WTC11 (cell line): ENCODE data around the gene C1orf198. TPM values are rescaled to one million over a fixed set of nuclear protein-coding genes. Genes with fewer than 3 reads are reported as not detected.

Experiments used
- ATAC-seq: fragments of 200-7000 bp; cut with Tn5 transposase; 2 replicates; pipeline ENCODE4 v1.10.0; 2021; ENCODE audit warnings: mild to moderate bottlenecking, moderate library complexity
- CTCF ChIA-PET: fragments of 300-600 bp; sonication (Branson Sonifier 250); formaldehyde crosslinking; loops from one replicate; lab custom pipeline; 2021; ENCODE audit warnings: antibody characterized with exemption; lab: Charles Lee
- POLR2A ChIA-PET: fragments of 350-600 bp; sonication (Branson Sonifier 250); formaldehyde crosslinking; loops from one replicate; lab custom pipeline; 2021; ENCODE audit warnings: antibody characterized with exemption; lab: Charles Lee
- DNase-seq: peaks from one replicate; pipeline ENCODE4 v3.0.0; 2021; ENCODE audit warnings: low spot score
- H3K27ac Mint-ChIP-seq: 2 replicates; pipeline ENCODE4 v1.8.0; 2021; ENCODE audit warnings: mixed read lengths
- H3K27me3 Mint-ChIP-seq: 2 replicates; pipeline ENCODE4 v1.8.0; 2021; ENCODE audit warnings: low read depth, mild to moderate bottlenecking, moderate library complexity, mixed read lengths
- H3K36me3 Mint-ChIP-seq: 2 replicates; pipeline ENCODE4 v1.8.0; 2021; ENCODE audit warnings: mixed read lengths
- H3K4me1 Mint-ChIP-seq: 2 replicates; pipeline ENCODE4 v1.8.0; 2022; ENCODE audit warnings: mixed read lengths
- H3K4me3 Mint-ChIP-seq: 2 replicates; pipeline ENCODE4 v1.8.0; 2021; ENCODE audit warnings: mild to moderate bottlenecking, moderate library complexity, mixed read lengths
- H3K9me3 Mint-ChIP-seq: 2 replicates; pipeline ENCODE4 v1.8.0; 2021; ENCODE audit warnings: mixed read lengths
- AFF4 ChIP-seq: sonication (generic); formaldehyde crosslinking; IDR thresholded peaks from 2 replicates; pipeline ENCODE4 v1.8.1; 2023; ENCODE audit warnings: mild to moderate bottlenecking, missing genetic modification reagents, borderline replicate concordance
- CREB1 ChIP-seq: sonication (generic); formaldehyde crosslinking; IDR thresholded peaks from 2 replicates; pipeline ENCODE4 v1.8.0; 2023; ENCODE audit warnings: mild to moderate bottlenecking, missing genetic modification reagents
- E2F4 ChIP-seq: sonication (generic); formaldehyde crosslinking; IDR thresholded peaks from 2 replicates; pipeline ENCODE4 v1.8.1; 2022; ENCODE audit warnings: low read depth, mild to moderate bottlenecking, moderate library complexity, missing genetic modification reagents, borderline replicate concordance
- E2F5 ChIP-seq: sonication (generic); formaldehyde crosslinking; IDR thresholded peaks from 2 replicates; pipeline ENCODE4 v1.8.1; 2022; ENCODE audit warnings: mild to moderate bottlenecking, moderate library complexity, missing genetic modification reagents
- ELF4 ChIP-seq: sonication (generic); formaldehyde crosslinking; IDR thresholded peaks from 2 replicates; pipeline ENCODE4 v1.8.1; 2022; ENCODE audit warnings: low read depth, mild to moderate bottlenecking, moderate library complexity, missing genetic modification reagents
- ERG ChIP-seq: fragments of 250-450 bp; sonication (Bioruptor Pico); IDR thresholded peaks from 2 replicates; pipeline ENCODE4 v1.8.0; 2021; ENCODE audit warnings: mild to moderate bottlenecking
- ESRRA ChIP-seq: sonication (generic); formaldehyde crosslinking; IDR thresholded peaks from 2 replicates; pipeline ENCODE4 v1.8.1; 2022; ENCODE audit warnings: mild to moderate bottlenecking, missing genetic modification reagents, borderline replicate concordance
- FOXJ3 ChIP-seq: sonication (generic); formaldehyde crosslinking; IDR thresholded peaks from 2 replicates; pipeline ENCODE4 v1.9.0; 2021; ENCODE audit warnings: missing genetic modification reagents, mild to moderate bottlenecking, borderline replicate concordance
- FOXK1 ChIP-seq: sonication (generic); formaldehyde crosslinking; IDR thresholded peaks from 2 replicates; pipeline ENCODE4 v1.8.0; 2022; ENCODE audit warnings: mild to moderate bottlenecking, moderate library complexity, missing genetic modification reagents
- GTF2I ChIP-seq: fragments of 250-450 bp; sonication (Bioruptor Pico); conservative IDR thresholded peaks from 2 replicates; pipeline ENCODE4 v1.4.0; 2021; ENCODE audit warnings: mild to moderate bottlenecking
- IRF2 ChIP-seq: sonication (generic); formaldehyde crosslinking; IDR thresholded peaks from 2 replicates; pipeline ENCODE4 v1.8.0; 2022; ENCODE audit warnings: low read depth, missing genetic modification reagents, borderline replicate concordance
- JAZF1 ChIP-seq: fragments of 250-450 bp; sonication (Bioruptor Pico); IDR thresholded peaks from 2 replicates; pipeline ENCODE4 v1.9.0; 2021; ENCODE audit warnings: moderate library complexity, mild to moderate bottlenecking, inconsistent platforms
- KAT7 ChIP-seq: sonication (generic); formaldehyde crosslinking; IDR thresholded peaks from 2 replicates; pipeline ENCODE4 v1.8.1; 2023; ENCODE audit warnings: missing genetic modification reagents, mild to moderate bottlenecking, borderline replicate concordance
- SP1 ChIP-seq: sonication (generic); formaldehyde crosslinking; conservative IDR thresholded peaks from 2 replicates; pipeline ENCODE4 v1.8.1; 2022; ENCODE audit warnings: missing genetic modification reagents
- TCF7 ChIP-seq: sonication (generic); formaldehyde crosslinking; IDR thresholded peaks from 2 replicates; pipeline ENCODE4 v1.8.0; 2022; ENCODE audit warnings: mild to moderate bottlenecking, low read depth, missing genetic modification reagents, moderate library complexity
- TEAD4 ChIP-seq: sonication (generic); formaldehyde crosslinking; IDR thresholded peaks from 2 replicates; pipeline ENCODE4 v1.8.0; 2022; ENCODE audit warnings: mild to moderate bottlenecking, missing genetic modification reagents
- USF2 ChIP-seq: sonication (generic); formaldehyde crosslinking; IDR thresholded peaks from 2 replicates; pipeline ENCODE4 v1.8.1; 2023; ENCODE audit warnings: mild to moderate bottlenecking, missing genetic modification reagents, moderate library complexity
- ZNF138 ChIP-seq: sonication (generic); formaldehyde crosslinking; conservative IDR thresholded peaks from 2 replicates; pipeline ENCODE4 v1.8.1; 2022; ENCODE audit warnings: mild to moderate bottlenecking, moderate library complexity, missing genetic modification reagents
- ZNF219 ChIP-seq: sonication (generic); formaldehyde crosslinking; IDR thresholded peaks from 2 replicates; pipeline ENCODE4 v1.8.0; 2023; ENCODE audit warnings: missing genetic modification reagents, mild to moderate bottlenecking, borderline replicate concordance
- ZNF232 ChIP-seq: sonication (generic); formaldehyde crosslinking; IDR thresholded peaks from 2 replicates; pipeline ENCODE4 v1.8.0; 2022; ENCODE audit warnings: mild to moderate bottlenecking, missing genetic modification reagents
- total RNA-seq: library from RNA; stranded (reverse); gene quantifications from 3 replicates; pipeline ENCODE4 v1.2.3, GENCODE V29; 2021
- TF ChIP-seq, protein P1 (sequence below): sonication (generic); formaldehyde crosslinking; IDR thresholded peaks from 2 replicates; pipeline ENCODE4 v1.8.1; 2023; ENCODE audit warnings: mild to moderate bottlenecking, moderate library complexity, missing genetic modification reagents
- TF ChIP-seq, protein P2 (sequence below): sonication (generic); formaldehyde crosslinking; IDR thresholded peaks from 2 replicates; pipeline ENCODE4 v1.8.1; 2023; ENCODE audit warnings: mild to moderate bottlenecking, missing genetic modification reagents, moderate library complexity

Gene C1orf198
- total RNA-seq, 1 experiment from 2014 or later = 26.9 TPM

DNA sequence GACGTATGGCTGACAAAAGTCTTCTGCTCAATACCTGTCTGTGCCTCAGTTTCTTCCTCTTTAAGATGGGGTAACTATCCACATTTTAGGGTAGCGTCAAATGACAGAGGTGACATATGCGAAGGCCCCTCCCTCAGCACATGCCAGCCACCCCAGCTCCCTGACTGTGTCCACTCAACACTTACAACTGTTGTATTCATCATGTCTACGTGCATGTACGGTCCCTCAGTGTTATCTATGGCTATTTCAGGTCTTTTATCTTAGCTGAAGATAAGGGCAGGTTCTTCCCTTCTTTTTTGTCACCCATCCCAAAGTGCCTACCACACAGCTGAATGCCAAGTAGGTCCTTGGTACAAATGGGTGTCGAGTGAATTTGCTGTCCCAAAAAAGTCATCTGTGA is 8.3 kb upstream of the C1orf198 start (continued):
- TF ChIP-seq CREB1 (CRISPR knock-in tag) = no peak
- TF ChIP-seq ESRRA = no peak

DNA sequence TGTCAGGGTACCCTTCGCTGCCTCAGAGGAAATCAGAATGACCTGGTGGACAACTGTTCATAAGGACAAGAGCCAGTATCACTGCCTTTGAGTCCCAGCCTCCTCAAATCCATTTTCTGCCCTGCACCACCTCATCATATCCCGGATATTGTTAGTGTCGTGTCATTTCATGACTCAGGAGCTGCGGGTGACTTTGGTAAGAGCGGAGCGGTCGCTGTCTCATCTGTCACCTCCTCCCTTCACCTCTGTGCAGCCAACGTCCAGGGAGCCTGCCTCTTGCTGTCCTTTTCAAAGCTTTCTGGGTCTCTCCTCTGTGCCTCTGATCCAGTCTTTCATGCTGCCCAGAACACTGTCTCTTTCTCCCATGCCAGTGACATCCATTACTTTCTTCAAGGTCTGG is 7.0 kb upstream of the C1orf198 start:
- Mint-ChIP-seq H3K27ac (no peak overlapping the region), H3K9me3 (no peaks in the 10 kb centered on the region), H3K4me1 (peaks cover 9% of the 10 kb centered on the region), H3K36me3 (no peaks in the 10 kb centered on the region), H3K4me3 (no peak overlapping the region), H3K27me3 (peaks cover 2% of the 10 kb centered on the region; the same call in 1 of the 2 replicates)
- DNase-seq = no peak
- TF ChIP-seq FOXK1 = no peak
- TF ChIP-seq TEAD4 (CRISPR knock-in tag) = no peak
- TF ChIP-seq SP1 (CRISPR knock-in tag) = no peak
- TF ChIP-seq, protein P1, sequence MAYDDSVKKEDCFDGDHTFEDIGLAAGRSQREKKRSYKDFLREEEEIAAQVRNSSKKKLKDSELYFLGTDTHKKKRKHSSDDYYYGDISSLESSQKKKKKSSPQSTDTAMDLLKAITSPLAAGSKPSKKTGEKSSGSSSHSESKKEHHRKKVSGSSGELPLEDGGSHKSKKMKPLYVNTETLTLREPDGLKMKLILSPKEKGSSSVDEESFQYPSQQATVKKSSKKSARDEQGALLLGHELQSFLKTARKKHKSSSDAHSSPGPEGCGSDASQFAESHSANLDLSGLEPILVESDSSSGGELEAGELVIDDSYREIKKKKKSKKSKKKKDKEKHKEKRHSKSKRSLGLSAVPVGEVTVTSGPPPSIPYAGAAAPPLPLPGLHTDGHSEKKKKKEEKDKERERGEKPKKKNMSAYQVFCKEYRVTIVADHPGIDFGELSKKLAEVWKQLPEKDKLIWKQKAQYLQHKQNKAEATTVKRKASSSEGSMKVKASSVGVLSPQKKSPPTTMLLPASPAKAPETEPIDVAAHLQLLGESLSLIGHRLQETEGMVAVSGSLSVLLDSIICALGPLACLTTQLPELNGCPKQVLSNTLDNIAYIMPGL (CRISPR knock-in tag) = no peak
- no peak for TF ChIP-seq ZNF232 (CRISPR knock-in tag)
- no peak for TF ChIP-seq TCF7
- TF ChIP-seq FOXJ3 (CRISPR knock-in tag) = no peak
- TF ChIP-seq ERG = no peak
- no peak for TF ChIP-seq IRF2 (CRISPR knock-in tag)
- no peak for TF ChIP-seq ELF4
- TF ChIP-seq, protein P2, sequence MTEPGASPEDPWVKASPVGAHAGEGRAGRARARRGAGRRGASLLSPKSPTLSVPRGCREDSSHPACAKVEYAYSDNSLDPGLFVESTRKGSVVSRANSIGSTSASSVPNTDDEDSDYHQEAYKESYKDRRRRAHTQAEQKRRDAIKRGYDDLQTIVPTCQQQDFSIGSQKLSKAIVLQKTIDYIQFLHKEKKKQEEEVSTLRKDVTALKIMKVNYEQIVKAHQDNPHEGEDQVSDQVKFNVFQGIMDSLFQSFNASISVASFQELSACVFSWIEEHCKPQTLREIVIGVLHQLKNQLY (CRISPR knock-in tag) = no peak
- no peak for TF ChIP-seq JAZF1 (CRISPR knock-in tag)
- no peak for TF ChIP-seq E2F5 (CRISPR knock-in tag)
- no peak for TF ChIP-seq CREB1 (CRISPR knock-in tag)
- ATAC-seq = no peak
- ChIA-PET CTCF (no interaction called here), POLR2A (no interaction called here)

GRCh38 chr1:230870916-230871315 is 2.6 kb upstream of the C1orf198 start:
- H3K27ac Mint-ChIP-seq = no peak overlapping the region
- H3K27me3 Mint-ChIP-seq = peaks cover 12% of the 10 kb centered on the region
- CTCF ChIA-PET = no interaction called here
- DNase-seq (no peak), ATAC-seq (no peak)
- 0 out of 2 replicates have a peak, but pooled peaks cover 3% of the 10 kb centered on the region for H3K36me3 Mint-ChIP-seq
- H3K4me1 Mint-ChIP-seq = peaks cover 28% of the 10 kb centered on the region
- POLR2A ChIA-PET = no interaction called here
- no peak overlapping the region for H3K4me3 Mint-ChIP-seq
- no peaks in the 10 kb centered on the region for H3K9me3 Mint-ChIP-seq
- TF ChIP-seq ZNF138 (CRISPR knock-in tag) (no peak), KAT7 (CRISPR knock-in tag) (no peak), TEAD4 (CRISPR knock-in tag) (no peak), GTF2I (no peak), ZNF219 (CRISPR knock-in tag) (no peak), AFF4 (no peak), E2F4 (CRISPR knock-in tag) (no peak), USF2 (no peak)
